A549 treated with DMSO at 1 μM for 4 hours (cell line): ENCODE data around the gene ZFP91. TPM values are rescaled to one million over a fixed set of nuclear protein-coding genes. Genes with fewer than 3 reads are reported as not detected.

Source experiments
- total RNA-seq: library from RNA; stranded (reverse); fragments of 200-300 nt; extraction: Qiagen RNA extraction; gene quantifications from 5 replicates; pipeline ENCODE4 v1.2.3, GENCODE V29; 2022; ENCODE audit warnings: low read depth

The ZFP91 gene
- total RNA-seq = 41.9 to 53.5 TPM (median 48.4 TPM) in 5 replicates

GRCh38 chr11:58578635-58579191 is at the start of gene ZFP91:
TSS of gene ZFP91 (plus strand) at chr11:58579063. CDS start at chr11:58579282, 219 bp downstream.

DNA sequence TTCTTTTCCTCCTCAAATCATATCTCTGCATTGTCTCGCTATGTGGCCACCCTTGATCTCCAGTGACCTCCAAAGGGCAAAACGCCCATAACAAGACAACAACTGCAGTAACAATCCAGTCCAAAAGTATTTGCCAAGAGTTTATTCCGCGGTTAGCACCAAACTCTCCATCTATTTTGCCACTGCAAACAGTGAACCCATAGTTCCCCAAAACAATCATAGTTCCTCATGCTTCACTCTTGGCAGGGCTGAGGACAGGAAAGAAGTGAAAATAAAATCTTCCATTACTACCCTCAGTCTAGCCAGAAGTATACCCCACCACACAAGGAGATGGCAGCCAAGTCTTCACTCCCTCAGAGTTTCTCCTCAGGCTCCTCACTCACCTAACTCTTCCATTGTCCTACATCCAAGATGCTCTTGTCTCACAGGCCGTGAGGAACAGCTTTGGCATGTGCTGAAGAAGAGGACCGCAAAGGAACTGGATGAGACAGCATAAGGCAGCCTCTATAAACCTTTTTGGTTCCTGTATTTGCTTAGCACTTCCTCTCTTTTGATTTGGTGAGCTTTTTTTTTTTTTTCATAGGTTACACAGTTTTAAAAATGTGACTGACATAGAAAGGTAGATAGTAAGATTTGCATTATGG is 3.4 kb upstream of the ZFP91 start, which contains the start of gene LPXN:
Gene LPXN (minus strand): TSS at position 480 of the 644 bp plus-strand sequence. CDS start 84 bp downstream, at position 396.

DNA sequence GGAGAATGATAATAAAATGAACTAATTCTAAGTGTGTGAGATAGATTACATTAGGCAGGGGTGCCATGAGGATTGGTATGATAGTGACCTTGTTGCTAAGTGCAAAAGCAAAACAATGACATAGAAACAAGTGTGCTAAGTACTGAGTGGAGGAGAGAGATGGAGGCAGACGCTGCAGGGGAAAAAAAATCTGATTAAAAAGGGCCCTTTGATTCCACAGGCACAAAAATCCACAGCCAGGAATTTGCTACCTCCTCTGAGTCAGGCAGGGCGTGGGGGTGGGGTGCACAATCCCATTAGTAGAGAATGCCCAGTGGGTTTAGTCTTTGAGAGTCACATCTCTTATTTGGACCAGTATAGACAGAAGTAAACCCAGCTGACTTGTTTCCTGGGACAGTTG is 43.5 kb downstream of the ZFP91 start, which contains the start of gene CNTF:
Gene CNTF (plus strand): TSS at position 322 of the 400 bp plus-strand sequence. CDS start 88 bp downstream, outside the sequence.

Other genes starting within 250 kb of the ZFP91 start
- not detected in 5 replicates for gene OR5B17, start 220.0 kb upstream of the ZFP91 start, total RNA-seq
- gene OR5B3, start 172.2 kb upstream of the ZFP91 start, total RNA-seq = not detected in 5 replicates
- not detected in 5 replicates for gene OR5B2, start 150.9 kb upstream of the ZFP91 start, total RNA-seq
- gene OR5B12, start 136.8 kb upstream of the ZFP91 start, total RNA-seq = not detected in 5 replicates
- gene OR5B21, start 71.0 kb upstream of the ZFP91 start, total RNA-seq = not detected in 5 replicates
- 2.4 to 3.3 TPM (median 3.1 TPM) in 5 replicates for gene LPXN, start 3.2 kb upstream of the ZFP91 start, total RNA-seq
- gene CNTF, start 43.6 kb downstream of the ZFP91 start, total RNA-seq = 1.2 to 1.9 TPM (median 1.5 TPM) in 5 replicates
- not detected in 5 replicates for gene GLYAT, start 152.9 kb downstream of the ZFP91 start, total RNA-seq